Kidney epithelial cell (primary cell): ENCODE measurements around the gene TOP1. TPM values are rescaled to one million over a fixed set of nuclear protein-coding genes. Genes with fewer than 3 reads are reported as not detected.

ENCODE experiments used
- DNase-seq: peaks from one replicate; pipeline ENCODE4 v3.0.0-alpha.2; 2010; ENCODE audit warnings: low read depth
- H3K27me3 ChIP-seq: 2 replicates; pipeline ENCODE4 v1.6.0; 2011; ENCODE audit warnings: low read length; ENCODE audit not compliant: control insufficient read depth, insufficient read depth
- H3K36me3 ChIP-seq: 2 replicates; pipeline ENCODE4 v1.5.1; 2011; ENCODE audit warnings: low read length; ENCODE audit not compliant: control insufficient read depth, insufficient read depth
- H3K4me3 ChIP-seq: 2 replicates; pipeline ENCODE4 v1.5.1; 2011; ENCODE audit warnings: low read depth, mild to moderate bottlenecking, control low read depth, low read length
- total RNA-seq: library from RNA; depleted of rRNA; stranded (reverse); fragments of >200 nt; gene quantifications from 2 replicates; pipeline ENCODE4 v1.2.3, GENCODE V29; 2015
- TF ChIP-seq, protein P1 (sequence below): IDR thresholded peaks from 2 replicates; pipeline ENCODE4 v1.5.1; 2011; ENCODE audit warnings: mild to moderate bottlenecking, moderate library complexity, low read length, control low read depth, inconsistent platforms; ENCODE audit not compliant: insufficient read depth, poor library complexity, severe bottlenecking

TOP1 gene
- total RNA-seq, 1 donor from 2014 or later: 38.0 TPM

DNA sequence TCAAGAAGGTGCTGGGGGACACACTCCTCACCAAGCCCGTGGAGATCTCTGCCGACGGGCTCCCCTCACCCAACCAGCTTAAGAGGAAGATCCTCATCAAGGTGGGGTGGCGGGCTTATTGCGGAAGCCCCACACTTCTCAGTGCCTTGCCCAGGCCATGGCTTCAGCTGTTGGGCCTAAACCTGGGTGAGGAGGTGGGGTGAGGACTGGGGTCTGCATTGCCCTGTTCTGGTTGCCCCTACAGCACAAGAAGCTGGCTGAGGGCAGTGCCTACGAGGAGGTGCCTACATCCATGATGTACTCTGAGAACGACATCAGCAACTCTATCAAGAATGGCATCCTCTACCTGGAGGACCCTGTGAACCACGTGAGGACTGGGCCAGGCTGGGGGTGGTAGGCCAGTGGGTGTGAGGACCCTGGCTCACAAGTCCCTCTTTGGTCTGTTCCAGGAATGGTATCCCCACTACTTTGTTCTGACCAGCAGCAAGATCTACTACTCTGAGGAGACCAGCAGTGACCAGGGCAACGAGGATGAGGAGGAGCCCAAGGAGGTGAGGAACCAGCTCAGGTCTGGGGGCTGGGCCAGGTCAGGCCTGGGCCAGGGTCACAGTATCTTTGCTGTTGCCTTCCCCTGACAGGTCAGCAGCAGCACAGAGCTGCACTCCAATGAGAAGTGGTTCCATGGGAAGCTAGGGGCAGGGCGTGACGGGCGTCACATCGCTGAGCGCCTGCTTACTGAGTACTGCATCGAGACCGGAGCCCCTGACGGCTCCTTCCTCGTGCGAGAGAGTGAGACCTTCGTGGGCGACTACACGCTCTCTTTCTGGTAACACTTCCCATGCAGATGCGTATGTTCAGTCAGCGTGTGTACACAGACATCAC is 136.6 kb downstream of the TOP1 start:
- Histone ChIP-seq H3K36me3 (peaks cover 11% of the 10 kb centered on the region), H3K27me3 (no peaks in the 10 kb centered on the region), H3K4me3 (no peak overlapping the region)
- DNase-seq: no peak
- TF ChIP-seq, protein P1, sequence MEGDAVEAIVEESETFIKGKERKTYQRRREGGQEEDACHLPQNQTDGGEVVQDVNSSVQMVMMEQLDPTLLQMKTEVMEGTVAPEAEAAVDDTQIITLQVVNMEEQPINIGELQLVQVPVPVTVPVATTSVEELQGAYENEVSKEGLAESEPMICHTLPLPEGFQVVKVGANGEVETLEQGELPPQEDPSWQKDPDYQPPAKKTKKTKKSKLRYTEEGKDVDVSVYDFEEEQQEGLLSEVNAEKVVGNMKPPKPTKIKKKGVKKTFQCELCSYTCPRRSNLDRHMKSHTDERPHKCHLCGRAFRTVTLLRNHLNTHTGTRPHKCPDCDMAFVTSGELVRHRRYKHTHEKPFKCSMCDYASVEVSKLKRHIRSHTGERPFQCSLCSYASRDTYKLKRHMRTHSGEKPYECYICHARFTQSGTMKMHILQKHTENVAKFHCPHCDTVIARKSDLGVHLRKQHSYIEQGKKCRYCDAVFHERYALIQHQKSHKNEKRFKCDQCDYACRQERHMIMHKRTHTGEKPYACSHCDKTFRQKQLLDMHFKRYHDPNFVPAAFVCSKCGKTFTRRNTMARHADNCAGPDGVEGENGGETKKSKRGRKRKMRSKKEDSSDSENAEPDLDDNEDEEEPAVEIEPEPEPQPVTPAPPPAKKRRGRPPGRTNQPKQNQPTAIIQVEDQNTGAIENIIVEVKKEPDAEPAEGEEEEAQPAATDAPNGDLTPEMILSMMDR: no peak

DNA sequence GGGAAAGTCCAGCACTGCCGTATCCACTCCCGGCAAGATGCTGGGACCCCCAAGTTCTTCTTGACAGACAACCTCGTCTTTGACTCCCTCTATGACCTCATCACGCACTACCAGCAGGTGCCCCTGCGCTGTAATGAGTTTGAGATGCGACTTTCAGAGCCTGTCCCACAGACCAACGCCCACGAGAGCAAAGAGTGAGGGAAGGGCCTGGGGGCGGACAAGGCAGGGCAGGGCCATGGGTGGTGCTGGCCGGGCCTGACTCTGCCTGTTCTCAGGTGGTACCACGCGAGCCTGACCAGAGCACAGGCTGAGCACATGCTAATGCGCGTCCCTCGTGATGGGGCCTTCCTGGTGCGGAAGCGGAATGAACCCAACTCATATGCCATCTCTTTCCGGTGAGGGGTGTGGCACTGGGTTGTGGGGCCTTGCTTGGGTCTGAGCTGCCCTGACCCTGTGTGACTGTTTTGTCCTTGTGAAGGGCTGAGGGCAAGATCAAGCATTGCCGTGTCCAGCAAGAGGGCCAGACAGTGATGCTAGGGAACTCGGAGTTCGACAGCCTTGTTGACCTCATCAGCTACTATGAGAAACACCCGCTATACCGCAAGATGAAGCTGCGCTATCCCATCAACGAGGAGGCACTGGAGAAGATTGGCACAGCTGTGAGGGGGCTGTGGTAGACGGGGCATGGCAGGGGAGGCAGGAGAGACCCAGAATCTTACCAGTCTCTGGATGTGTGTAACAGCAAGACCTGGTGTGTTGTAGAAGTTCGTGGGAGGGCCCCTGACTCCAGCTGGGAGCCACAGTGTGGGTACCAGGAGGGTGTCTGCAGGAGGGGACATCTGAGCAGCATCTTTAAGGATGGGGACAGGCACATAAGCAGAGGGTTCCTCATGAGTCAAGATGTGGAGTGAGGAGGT is 137.8 kb downstream of the TOP1 start:
- no peak for DNase-seq
- Histone ChIP-seq H3K36me3 (peaks cover 11% of the 10 kb centered on the region), H3K27me3 (no peaks in the 10 kb centered on the region), H3K4me3 (no peak overlapping the region)
- TF ChIP-seq, protein P1: no peak

DNA sequence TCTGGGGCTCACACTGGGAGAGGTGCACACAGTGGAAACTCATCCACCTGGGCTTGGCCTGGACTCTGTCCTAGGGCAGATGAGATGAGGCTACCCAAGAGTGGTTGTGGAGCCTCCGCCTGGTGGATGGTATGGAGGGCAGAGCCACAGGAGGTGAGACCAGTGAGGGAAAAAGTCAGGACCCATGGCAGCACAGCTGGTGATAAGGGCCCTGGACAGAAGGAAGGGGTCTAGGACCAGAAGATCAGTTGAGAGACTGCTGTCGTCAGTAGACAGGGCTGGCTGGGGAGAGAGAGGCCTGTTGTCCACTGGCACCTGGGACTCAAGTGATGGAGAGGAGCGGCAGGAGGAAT is 138.5 kb downstream of the TOP1 start:
- Histone ChIP-seq H3K36me3 (peaks cover 11% of the 10 kb centered on the region), H3K27me3 (no peaks in the 10 kb centered on the region), H3K4me3 (no peak overlapping the region)
- no peak for DNase-seq
- TF ChIP-seq, protein P1: no peak

DNA sequence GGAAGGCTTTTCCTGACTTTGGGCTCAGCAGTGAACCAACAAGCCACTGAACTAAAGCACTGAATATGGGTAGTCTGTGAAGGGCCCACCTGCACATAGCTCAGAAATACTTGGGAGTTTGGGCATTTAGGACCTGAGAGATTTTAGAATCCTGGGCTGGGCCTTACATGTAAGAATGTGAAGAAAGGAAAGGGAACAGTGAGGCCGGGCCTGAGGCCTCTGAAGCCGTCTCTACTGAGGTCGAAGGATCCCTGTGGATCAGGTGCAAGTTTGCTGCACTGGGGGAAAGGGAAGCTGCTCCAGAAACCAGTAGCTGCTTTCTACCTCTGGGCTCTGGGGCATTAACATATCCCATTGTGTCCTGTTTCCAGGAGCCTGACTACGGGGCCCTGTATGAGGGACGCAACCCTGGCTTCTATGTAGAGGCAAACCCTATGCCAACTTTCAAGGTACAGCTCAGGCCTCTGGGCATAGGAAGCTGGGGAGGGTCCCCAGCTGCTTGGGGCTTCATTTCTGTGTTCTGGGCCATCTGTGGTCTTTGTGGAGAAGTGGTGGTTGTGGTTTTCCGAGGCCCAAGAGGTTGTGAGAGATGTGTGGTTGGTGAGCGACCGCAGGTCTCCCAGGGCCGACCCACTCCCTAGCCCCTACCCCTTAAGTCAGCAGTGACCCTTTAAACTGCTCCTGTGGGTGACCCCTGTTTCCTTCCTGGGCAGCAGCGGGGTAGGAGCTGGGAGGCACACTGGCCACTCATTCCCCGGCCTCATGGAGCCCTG is 139.0 kb downstream of the TOP1 start:
- Histone ChIP-seq H3K36me3 (peaks cover 11% of the 10 kb centered on the region), H3K27me3 (no peaks in the 10 kb centered on the region), H3K4me3 (no peak overlapping the region)
- no peak for DNase-seq
- TF ChIP-seq, protein P1: no peak

DNA sequence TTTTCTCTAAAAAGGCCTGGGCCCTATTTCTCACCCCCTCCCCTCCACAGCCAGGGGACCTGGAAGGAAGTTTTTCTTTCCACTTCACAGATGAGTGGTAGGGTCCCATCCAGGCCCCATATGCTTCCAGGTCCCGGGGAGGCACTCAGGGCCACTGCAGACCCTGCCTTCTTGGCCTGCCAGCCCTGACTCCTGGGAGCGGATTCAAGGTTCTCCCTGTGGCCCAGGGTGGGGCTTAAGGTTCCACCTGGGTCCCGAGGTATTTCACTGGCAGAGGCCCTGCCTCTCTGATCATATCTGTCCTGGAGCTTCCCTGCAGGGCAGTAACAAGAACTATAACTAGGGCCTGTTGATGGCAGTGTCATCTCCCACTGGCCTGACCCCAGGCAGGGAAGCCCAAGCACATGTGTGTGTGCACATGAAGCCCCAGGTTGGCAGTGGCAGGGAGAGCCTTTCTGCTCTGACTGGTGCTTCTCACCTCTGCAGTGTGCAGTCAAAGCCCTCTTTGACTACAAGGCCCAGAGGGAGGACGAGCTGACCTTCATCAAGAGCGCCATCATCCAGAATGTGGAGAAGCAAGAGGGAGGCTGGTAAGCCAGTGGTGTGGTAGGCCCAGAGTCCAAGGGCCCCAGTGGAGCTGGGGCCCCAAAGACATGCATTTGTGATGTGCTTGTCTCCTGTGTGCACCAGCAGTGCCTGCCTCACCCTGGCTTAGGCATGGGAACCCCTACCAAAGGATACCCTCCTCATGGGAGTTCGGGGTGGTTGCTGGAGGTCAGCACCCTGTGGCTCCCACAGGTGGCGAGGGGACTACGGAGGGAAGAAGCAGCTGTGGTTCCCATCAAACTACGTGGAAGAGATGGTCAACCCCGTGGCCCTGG is 139.9 kb downstream of the TOP1 start:
- TF ChIP-seq, protein P1: no peak
- no peak for DNase-seq
- Histone ChIP-seq H3K27me3 (no peaks in the 10 kb centered on the region), H3K36me3 (peaks cover 13% of the 10 kb centered on the region), H3K4me3 (no peak overlapping the region)
